Fibroblast of gingiva (primary cell): ENCODE data around the gene PIK3CA.
"Not testable (repeated sequence)": the region's sequence is repeated elsewhere in the genome, so short reads cannot be mapped to it uniquely, and the experiment has no call there.

Experiments used
- DNase-seq: peaks from one replicate; pipeline ENCODE4 v3.0.0-alpha.2; 2011; ENCODE audit warnings: low read depth

Gene PIK3CA

GRCh38 chr3:179147873-179148615 lies at the start of gene PIK3CA:
TSS of gene PIK3CA (plus strand) at chr3:179148357. CDS start at chr3:179198826, 50,469 bp downstream.
- peak; percentile 99 for DNase-seq

- DNase-seq, result no peak
Observed at GRCh38 chr3:179098388-179099077, 49.6 kb upstream of the PIK3CA start.

DNA sequence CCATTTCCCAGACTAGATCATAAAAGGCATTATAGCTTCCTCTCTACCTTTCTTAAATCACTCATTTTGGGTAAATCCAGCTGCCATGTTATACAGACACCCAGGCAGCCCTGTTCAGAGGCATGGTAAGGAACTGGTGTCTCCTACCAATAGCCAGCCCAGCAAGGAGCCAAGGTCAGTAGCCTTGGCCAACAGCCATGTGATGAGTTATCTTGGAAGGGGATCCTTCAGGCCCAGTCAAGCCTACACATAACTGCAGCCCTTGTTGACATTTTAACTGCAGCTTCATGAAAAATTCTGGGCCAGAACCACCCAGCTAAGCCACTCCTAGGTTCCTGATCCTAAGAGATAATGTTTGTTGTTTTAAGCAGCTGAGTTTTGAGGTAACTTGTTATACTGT lies 47.5 kb upstream of the PIK3CA start:
- peak; percentile 30 for DNase-seq

GRCh38 chr3:179105881-179106280 lies 42.3 kb upstream of the PIK3CA start:
- DNase-seq, result no peak

DNA sequence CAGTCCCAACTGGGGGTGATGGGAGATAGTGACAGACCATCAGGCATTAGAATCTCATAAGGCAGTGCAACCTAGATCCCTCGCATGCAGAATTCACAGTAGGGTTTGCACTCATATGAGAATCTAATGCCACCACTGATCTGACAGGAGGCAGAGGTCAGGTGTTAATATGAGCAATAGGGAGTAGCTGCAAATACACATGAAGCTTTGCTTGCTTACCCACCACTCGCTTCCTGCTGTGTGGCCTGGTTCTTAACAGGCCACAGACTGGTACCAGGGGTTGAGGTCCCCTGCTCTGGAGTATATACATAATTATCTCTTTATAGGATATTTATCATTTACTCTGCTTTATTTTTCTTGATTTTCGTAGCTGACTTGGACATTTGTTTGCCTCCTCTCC lies 40.5 kb upstream of the PIK3CA start:
- DNase-seq, result no peak

DNA sequence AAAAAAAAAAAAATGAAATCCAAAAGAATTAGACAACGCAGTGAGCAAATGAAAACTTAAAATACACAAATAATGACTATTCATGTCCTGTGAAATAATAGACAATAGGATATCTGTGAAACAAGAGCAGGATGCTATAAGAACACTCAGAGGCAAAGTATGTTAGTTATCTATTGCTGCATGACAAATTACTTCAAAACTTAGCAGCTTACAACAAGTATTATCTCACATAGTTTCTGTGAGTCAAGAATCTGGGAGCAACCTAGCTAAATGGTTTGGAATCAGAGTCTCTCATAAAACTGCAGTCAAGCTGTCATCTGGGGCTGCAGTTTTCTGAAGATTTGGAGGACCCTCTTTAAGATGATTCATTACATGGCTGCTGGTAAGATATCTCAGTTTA lies 40.1 kb upstream of the PIK3CA start:
- peak; percentile 58 for DNase-seq

GRCh38 chr3:179113903-179114302 lies 34.3 kb upstream of the PIK3CA start:
- peak; percentile 84 for DNase-seq

DNA sequence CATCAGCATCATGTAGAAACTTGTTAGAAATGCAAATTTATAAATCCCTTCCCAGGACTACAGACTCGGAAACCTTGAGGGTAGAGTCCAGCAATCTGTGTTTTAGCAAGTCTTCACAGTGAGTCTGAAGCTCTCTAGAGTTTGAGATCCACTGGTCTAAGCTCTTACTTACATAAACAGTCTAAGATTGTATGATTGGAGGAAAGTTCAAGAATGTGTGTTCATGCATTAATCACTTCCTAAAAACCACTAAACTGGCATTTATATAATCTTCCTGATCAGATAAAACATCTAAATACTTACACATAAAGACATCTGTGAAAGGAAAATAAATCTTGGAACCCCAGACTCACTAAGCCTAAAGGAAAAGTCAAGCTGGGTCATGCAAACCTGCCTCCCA lies 32.7 kb upstream of the PIK3CA start:
- DNase-seq, result peak; percentile 15

DNA sequence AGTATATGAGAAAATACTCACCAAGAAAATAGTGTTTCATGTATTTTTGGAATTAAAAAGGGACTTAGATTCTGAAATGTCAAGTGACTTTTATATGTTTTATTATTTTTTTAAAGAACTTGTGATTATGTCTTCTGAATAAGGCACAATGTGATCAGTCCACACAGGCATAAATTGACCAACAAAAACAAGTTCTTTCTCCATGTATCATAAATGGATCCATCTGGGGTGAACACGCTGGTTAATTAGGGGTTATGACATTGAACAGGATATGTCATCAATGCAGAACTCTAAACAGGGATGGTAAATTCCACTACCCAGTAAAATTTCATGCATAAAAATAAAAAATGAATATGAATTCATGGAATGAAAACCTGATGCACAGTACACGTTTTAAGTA lies 31.3 kb upstream of the PIK3CA start:
- peak; percentile 53 for DNase-seq

DNA sequence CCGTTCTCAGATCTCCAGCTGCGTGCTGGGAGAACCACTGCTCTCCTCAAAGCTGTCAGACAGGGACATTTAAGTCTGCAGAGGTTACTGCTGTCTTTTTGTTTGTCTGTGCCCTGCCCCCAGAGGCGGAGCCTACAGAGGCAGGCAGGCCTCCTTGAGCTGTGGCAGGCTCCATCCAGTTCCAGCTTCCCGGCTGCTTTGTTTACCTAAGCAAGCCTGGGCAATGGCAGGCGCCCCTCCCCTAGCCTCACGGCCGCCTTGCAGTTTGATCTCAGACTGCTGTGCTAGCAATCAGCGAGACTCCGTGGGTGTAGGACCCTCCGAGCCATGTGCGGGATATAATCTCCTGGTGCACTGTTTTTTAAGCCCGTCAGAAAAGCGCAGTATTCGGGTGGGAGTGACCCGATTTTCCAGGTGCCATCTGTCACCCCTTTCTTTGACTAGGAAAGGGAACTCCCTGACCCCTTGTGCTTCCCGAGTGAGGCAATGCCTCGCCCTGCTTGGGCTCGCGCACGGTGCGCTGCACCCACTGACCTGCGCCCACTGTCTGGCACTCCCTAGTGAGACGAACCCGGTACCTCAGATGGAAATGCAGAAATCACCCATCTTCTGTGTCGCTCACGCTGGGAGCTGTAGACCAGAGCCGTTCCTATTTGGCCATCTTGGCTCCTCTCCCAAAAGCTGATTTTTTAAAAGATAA lies 15.8 kb upstream of the PIK3CA start:
- DNase-seq, result not testable (repeated sequence)

DNA sequence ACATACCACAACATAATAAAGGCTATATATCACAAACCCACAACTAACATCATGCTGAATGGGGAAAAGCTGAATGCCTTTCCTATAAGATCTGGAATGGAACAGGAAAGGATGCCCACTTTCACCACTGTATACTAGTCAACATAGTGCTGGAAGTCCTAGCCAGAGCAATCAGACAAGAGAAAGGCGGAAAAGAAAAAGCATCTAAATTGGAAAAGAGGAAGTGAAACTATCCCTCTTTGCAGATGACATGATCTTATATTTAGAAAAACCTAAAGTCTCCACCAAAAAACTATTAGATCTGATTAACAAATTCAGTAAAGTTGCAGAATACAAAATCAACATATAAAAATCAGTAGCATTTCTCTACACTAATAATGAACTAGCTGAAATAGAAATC lies 14.6 kb upstream of the PIK3CA start:
- DNase-seq, result no peak

DNA sequence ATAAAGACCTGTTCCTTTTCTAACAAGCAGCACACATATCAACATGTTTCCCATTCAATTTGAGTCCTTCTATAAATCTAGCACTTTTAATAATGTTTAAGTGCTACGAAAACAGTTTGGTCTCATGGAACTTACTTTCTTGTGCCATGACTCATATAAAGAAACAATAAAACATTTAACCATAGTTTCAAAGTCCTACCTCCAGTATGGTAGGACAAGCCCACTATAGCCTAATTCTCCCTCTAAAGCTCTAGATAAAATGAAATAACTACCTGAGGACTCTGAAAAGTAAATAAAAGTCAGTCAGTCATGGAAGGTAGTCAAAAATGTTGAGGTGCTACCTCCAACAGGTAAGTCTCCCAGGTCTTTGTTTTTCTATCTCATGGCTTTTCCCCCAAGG lies 12.0 kb upstream of the PIK3CA start:
- DNase-seq, result no peak

DNA sequence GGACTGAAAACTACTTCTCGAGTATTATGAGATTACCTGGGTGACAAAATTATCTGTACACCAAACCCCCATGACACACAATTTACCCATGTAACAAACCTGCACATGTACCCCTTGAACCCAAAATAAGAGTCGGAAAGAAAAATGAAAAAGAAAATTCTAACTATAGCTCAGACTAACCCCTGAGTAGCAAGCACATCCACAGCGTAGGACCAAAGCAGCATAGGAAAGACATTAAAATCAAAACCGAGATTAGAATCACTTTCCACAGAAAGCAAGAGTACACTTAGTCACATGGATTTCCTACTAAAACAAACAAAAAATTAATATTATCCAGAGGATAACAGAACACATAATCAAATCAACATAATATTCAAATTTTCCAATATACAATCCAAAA lies 6.3 kb upstream of the PIK3CA start:
- DNase-seq, result no peak

- DNase-seq, result peak; percentile 61
Observed at GRCh38 chr3:179146911-179147513, 1.1 kb upstream of the PIK3CA start.

DNA sequence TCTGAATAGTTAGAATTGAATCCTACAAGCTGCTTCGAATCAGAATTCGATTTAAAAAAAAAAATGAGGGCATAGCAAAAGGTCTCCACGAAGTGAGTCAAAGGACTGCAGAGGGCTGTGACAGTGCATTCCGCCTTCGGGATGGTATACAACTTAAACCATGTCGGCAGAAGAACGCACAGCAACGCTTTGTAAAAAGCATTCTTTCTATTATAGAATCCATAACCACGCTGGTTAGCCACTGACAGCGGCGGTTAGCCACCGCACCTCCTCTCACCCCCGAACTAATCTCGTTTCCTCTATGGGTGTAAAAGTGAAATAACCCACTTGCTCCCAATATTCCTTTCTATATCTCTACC lies 664 bp upstream of the PIK3CA start:
- no peak for DNase-seq

GRCh38 chr3:179148616-179149405 lies 654 bp downstream of the PIK3CA start:
- peak; percentile 33 for DNase-seq

- peak; percentile 12 for DNase-seq
Observed at GRCh38 chr3:179149406-179149867, 1.3 kb downstream of the PIK3CA start.

GRCh38 chr3:179149951-179150350 lies 1.8 kb downstream of the PIK3CA start:
- no peak for DNase-seq

- DNase-seq, result no peak
Observed at GRCh38 chr3:179150610-179151009, 2.5 kb downstream of the PIK3CA start.

DNA sequence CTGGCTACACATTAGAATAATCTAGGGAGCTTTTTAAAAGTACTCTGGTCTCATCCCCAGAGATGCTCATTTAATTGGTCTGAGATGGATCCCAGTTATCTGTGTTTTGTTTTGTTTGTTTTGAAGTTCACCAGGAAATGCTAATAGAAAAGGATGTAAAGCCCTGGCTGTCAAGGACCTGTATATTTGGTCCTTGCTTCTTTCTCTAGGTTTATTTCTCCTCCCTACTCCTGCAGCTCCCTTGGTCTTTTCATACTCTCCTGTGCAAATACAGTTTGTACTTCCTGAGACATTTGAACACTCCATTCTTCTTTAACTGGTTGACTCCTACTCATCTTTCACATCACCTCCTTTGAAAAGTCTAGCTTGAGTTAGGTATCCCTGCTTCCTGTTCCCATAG lies 3.3 kb downstream of the PIK3CA start:
- DNase-seq, result no peak

GRCh38 chr3:179156170-179156569 lies 8.0 kb downstream of the PIK3CA start:
- DNase-seq, result no peak

DNA sequence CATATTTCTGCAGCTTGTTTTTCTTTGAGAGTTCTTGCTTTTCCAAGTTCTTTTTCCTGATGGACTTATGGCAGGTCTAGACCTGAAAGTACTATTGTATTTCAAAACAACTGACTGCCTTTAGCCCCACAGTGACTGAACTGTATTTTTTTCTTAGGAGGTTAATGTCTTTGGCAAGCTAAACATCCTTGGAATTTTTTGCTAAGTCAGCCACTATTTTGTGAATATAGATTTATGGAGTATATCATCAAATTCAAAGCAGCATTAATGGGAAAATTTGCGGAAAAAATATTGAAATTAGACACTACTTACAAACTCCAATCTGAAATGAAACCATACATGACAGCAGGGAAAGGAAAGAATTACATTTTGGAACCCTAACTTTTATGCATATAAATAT lies 8.6 kb downstream of the PIK3CA start:
- DNase-seq, result no peak
